Loucy (cell line): ENCODE data around the gene KCNH1.

Experiments
- H2AFZ ChIP-seq: fragments of 200-600 bp; sonication (generic); 2 replicates; pipeline ENCODE4 v1.6.0; 2016; ENCODE audit warnings: antibody characterized with exemption, mild to moderate bottlenecking, low read length, moderate library complexity
- H3F3A ChIP-seq: fragments of 200-600 bp; 2 replicates; pipeline ENCODE4 v1.6.0; 2016; ENCODE audit warnings: antibody characterized with exemption, low read depth, mild to moderate bottlenecking
- H3K27me3 ChIP-seq: fragments of 200-600 bp; sonication (generic); 2 replicates; pipeline ENCODE4 v1.6.1; 2014; ENCODE audit warnings: low read length, mild to moderate bottlenecking; ENCODE audit not compliant: insufficient read depth, poor library complexity, severe bottlenecking
- H3K36me3 ChIP-seq: fragments of 200-600 bp; sonication (generic); 2 replicates; pipeline ENCODE4 v1.6.1; 2016; ENCODE audit warnings: low read length; ENCODE audit not compliant: insufficient read depth
- H3K4me1 ChIP-seq: fragments of 200-600 bp; sonication (generic); 2 replicates; pipeline ENCODE4 v1.5.1; 2014; ENCODE audit warnings: low read length, mild to moderate bottlenecking; ENCODE audit not compliant: insufficient read depth, poor library complexity, severe bottlenecking
- H3K4me2 ChIP-seq: fragments of 200-600 bp; sonication (generic); 2 replicates; pipeline ENCODE4 v1.6.0; 2014; ENCODE audit warnings: antibody characterized with exemption, low read length, low read depth, mild to moderate bottlenecking; ENCODE audit not compliant: poor library complexity, severe bottlenecking
- H3K4me3 ChIP-seq: fragments of 200-600 bp; sonication (generic); 2 replicates; pipeline ENCODE4 v1.5.1; 2014; ENCODE audit warnings: low read length, mild to moderate bottlenecking, mixed read lengths; ENCODE audit not compliant: poor library complexity, severe bottlenecking
- H3K79me2 ChIP-seq: fragments of 200-600 bp; sonication (generic); 2 replicates; pipeline ENCODE4 v1.6.1; 2014; ENCODE audit warnings: low read length; ENCODE audit not compliant: insufficient read depth
- H3K9ac ChIP-seq: fragments of 200-600 bp; sonication (generic); 2 replicates; pipeline ENCODE4 v1.6.0; 2014; ENCODE audit warnings: mild to moderate bottlenecking, low read depth, low read length, moderate library complexity; ENCODE audit not compliant: poor library complexity, severe bottlenecking
- H3K9me2 ChIP-seq: fragments of 200-600 bp; sonication (generic); replicated peaks from 2 replicates; pipeline ENCODE4 v1.6.1; 2016; ENCODE audit warnings: low read depth, low read length, mixed read lengths
- H3K9me3 ChIP-seq: fragments of 200-600 bp; sonication (generic); 2 replicates; pipeline ENCODE4 v1.6.1; 2014; ENCODE audit warnings: mild to moderate bottlenecking, antibody characterized with exemption, low read length, low read depth; ENCODE audit not compliant: insufficient read depth
- H4K20me1 ChIP-seq: fragments of 200-600 bp; sonication (generic); 2 replicates; pipeline ENCODE4 v1.6.0; 2014; ENCODE audit warnings: antibody characterized with exemption, low read length, mild to moderate bottlenecking; ENCODE audit not compliant: insufficient read depth, poor library complexity, severe bottlenecking
- EZH2phosphoT487 ChIP-seq: fragments of 200-600 bp; IDR thresholded peaks from 2 replicates; pipeline ENCODE4 v1.6.1; 2018; ENCODE audit warnings: antibody characterized with exemption, mild to moderate bottlenecking, moderate library complexity, borderline replicate concordance
- TF ChIP-seq, protein P1 (sequence below): fragments of 200-600 bp; sonication (generic); conservative IDR thresholded peaks from 2 replicates; pipeline ENCODE4 v1.5.1; 2014; ENCODE audit warnings: mild to moderate bottlenecking, antibody characterized with exemption, low read length

The KCNH1 gene

DNA sequence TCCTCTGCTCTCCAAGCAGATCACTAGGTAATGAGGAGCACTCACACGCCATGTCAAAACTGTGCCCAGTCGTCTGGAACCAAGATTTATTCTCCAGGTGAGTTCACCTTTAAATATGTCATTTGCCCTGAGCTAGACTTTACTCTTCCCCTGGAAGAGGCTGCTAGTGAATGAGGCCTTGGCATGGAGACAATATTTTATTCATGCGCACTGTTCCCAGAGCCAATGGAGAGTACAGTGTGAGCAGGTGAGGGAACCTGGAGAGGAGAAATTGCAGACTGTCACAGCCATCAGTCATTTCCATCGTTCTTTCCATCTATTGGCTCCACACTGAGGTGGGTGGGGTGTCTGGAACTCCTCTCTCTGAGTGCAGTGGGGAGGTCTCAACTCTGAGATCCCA, 333.6 kb downstream of the KCNH1 start:
- Histone ChIP-seq H3K9me2 (no peaks in the 10 kb centered on the region), H3K4me1 (peaks cover 14% of the 10 kb centered on the region), H2AFZ (no peak overlapping the region), H3K4me3 (no peak overlapping the region), H3K36me3 (no peaks in the 10 kb centered on the region), H3K9me3 (no peaks in the 10 kb centered on the region), H3F3A (no peaks in the 10 kb centered on the region), H3K27me3 (no peaks in the 10 kb centered on the region), H3K79me2 (no peaks in the 10 kb centered on the region), H3K9ac (no peak overlapping the region), H3K4me2 (no peak overlapping the region), H4K20me1 (no peaks in the 10 kb centered on the region)
- TF ChIP-seq EZH2phosphoT487 = no peak
- TF ChIP-seq, protein P1, sequence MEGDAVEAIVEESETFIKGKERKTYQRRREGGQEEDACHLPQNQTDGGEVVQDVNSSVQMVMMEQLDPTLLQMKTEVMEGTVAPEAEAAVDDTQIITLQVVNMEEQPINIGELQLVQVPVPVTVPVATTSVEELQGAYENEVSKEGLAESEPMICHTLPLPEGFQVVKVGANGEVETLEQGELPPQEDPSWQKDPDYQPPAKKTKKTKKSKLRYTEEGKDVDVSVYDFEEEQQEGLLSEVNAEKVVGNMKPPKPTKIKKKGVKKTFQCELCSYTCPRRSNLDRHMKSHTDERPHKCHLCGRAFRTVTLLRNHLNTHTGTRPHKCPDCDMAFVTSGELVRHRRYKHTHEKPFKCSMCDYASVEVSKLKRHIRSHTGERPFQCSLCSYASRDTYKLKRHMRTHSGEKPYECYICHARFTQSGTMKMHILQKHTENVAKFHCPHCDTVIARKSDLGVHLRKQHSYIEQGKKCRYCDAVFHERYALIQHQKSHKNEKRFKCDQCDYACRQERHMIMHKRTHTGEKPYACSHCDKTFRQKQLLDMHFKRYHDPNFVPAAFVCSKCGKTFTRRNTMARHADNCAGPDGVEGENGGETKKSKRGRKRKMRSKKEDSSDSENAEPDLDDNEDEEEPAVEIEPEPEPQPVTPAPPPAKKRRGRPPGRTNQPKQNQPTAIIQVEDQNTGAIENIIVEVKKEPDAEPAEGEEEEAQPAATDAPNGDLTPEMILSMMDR = no peak

GRCh38 chr1:210797422-210797821, 336.5 kb downstream of the KCNH1 start:
- Histone ChIP-seq H3K9ac (no peak overlapping the region), H3K4me1 (peaks cover 22% of the 10 kb centered on the region), H3K79me2 (no peaks in the 10 kb centered on the region), H3K9me2 (no peaks in the 10 kb centered on the region), H3K4me2 (no peak overlapping the region), H3K9me3 (no peaks in the 10 kb centered on the region), H3K27me3 (no peaks in the 10 kb centered on the region), H2AFZ (no peak overlapping the region), H3F3A (no peaks in the 10 kb centered on the region), H4K20me1 (no peaks in the 10 kb centered on the region), H3K36me3 (no peaks in the 10 kb centered on the region), H3K4me3 (no peak overlapping the region)
- TF ChIP-seq EZH2phosphoT487 = no peak
- TF ChIP-seq, protein P1 = no peak

- H3K27me3 ChIP-seq = no peaks in the 10 kb centered on the region
- H3K79me2 ChIP-seq = no peaks in the 10 kb centered on the region
- H3F3A ChIP-seq = no peaks in the 10 kb centered on the region
- no peak overlapping the region for H3K4me2 ChIP-seq
- no peak overlapping the region for H2AFZ ChIP-seq
- H3K36me3 ChIP-seq = no peaks in the 10 kb centered on the region
- no peak for TF ChIP-seq EZH2phosphoT487
- TF ChIP-seq, protein P1 = no peak
- H3K9me2 ChIP-seq = no peaks in the 10 kb centered on the region
- H3K4me3 ChIP-seq = no peak overlapping the region
- no peaks in the 10 kb centered on the region for H4K20me1 ChIP-seq
- H3K9ac ChIP-seq = no peak overlapping the region
- H3K9me3 ChIP-seq = no peaks in the 10 kb centered on the region
- H3K4me1 ChIP-seq = peaks cover 22% of the 10 kb centered on the region
These were observed 337.5 kb downstream of the KCNH1 start for GRCh38 chr1:210796421-210796820.
